Kidney capillary endothelial cell (primary cell): ENCODE data around the gene DLGAP4.
"Not testable (repeated sequence)": the region's sequence is repeated elsewhere in the genome, so short reads cannot be mapped to it uniquely, and the experiment has no call there.

Experiments
- DNase-seq: peaks from one replicate; pipeline ENCODE4 v3.0.0-alpha.2; 2018; ENCODE audit warnings: low spot score

Gene DLGAP4

DNA sequence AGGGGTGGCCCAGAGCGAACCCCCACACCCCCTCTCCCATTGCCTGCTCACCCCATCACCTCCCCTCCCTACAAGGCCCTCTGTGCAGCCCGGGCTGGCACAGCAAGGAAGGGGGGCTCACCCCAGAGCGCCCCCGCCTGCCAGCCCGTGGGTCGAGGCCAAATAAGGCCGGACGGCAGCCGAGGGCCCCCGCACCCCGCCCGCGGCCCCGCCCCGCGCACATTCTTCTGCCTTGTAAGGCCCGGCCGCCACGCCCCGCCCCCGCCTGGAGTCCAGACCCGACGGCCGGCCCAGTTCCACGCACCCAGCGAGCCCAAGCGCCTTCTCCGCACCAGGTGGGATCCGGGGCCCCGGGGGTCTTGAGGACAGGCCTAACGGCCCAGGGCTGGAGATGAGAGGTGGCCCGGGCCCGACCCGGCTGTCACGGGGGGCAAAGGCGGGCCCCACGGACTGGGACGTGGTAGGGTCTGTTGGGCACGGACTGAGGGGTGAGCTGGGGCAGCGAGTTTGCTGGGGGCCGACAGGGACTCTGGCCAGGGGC lies 235.2 kb downstream of the DLGAP4 start, which contains the start of gene MYL9:
Gene MYL9 (plus strand): TSS at position 293 of the 541 bp plus-strand sequence. CDS start 3,366 bp downstream, outside the sequence.
- DNase-seq = no peak

DNA sequence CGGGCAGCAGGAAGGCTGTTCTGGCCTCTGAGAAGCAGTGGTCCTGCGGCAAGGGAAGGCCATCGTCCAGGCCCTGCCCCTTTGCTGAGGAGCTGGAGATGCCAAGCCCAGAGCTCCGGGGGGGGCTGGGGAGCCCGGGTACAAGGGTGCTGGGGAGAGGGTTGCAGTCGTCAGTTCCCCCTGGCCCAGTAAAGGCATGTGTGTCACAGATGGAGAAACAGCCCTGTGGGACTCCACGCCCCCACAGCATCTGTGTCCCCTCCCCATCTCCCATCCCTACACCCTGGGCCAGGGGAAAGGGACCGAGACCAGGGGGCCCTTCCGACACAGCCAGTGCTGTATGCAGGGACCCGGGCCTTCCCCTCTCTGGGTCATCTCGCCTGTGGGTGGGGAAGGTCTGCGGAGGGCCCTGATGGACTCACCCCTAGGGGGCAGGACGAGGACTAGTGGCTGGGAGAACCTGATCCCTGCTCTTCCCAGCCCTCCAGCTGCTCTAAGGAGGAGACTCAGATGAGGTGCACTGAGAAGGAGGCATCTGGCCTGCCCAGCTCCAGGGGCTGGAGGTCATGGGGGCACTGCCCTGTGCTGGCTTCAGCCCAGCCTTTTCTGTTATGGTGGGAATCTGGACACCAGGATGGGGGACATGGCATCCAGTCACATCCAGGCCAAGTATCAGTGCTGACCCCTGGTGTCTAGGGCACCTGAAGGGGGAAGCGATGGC lies 235.8 kb downstream of the DLGAP4 start:
- DNase-seq = no peak

DNA sequence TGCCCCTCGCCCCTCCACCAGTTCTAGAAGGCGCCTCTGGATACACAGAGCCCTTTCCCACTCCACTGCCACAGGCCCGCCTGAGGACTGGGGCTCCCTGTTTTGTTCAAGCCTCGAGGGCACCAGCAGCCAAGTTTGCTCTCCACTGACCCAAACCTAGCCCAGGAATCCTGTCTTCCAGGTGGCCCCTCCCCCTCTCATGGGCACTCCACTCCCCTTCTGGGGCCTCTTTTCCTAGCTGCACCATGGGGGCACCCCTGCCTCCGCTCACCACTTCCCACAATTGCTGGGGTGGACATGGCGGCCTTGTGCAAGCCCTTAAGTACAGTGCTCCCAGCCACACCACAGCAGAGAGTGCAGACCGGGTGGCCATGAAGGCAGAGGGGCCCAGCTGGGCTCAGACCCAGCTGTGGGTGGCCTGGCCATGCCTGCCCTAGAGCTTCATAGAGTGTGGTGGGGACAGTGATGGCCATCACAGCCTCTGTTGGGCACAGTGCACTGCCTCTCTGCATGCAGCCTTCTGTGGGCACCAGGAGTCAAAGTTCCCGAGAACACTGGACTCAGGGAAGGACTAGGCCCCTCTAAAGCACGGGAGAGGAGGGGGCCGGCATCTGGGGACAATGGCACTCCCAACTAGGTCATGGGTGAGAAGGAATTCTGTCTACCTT lies 236.5 kb downstream of the DLGAP4 start:
- DNase-seq = no peak

- no peak for DNase-seq
These were observed 237.3 kb downstream of the DLGAP4 start for GRCh38 chr20:36543184-36544133.

- no peak for DNase-seq
These were observed 238.2 kb downstream of the DLGAP4 start for GRCh38 chr20:36544134-36545018.

- DNase-seq = no peak
These were observed 240.1 kb downstream of the DLGAP4 start for GRCh38 chr20:36546111-36546736.

- DNase-seq = no peak
These were observed 241.3 kb downstream of the DLGAP4 start for GRCh38 chr20:36547186-36548005.

GRCh38 chr20:36548006-36548315 lies 241.8 kb downstream of the DLGAP4 start:
- no peak for DNase-seq

GRCh38 chr20:36548704-36549627 lies 242.8 kb downstream of the DLGAP4 start:
- DNase-seq = no peak

- DNase-seq = no peak
These were observed 243.4 kb downstream of the DLGAP4 start for GRCh38 chr20:36549628-36549941.

DNA sequence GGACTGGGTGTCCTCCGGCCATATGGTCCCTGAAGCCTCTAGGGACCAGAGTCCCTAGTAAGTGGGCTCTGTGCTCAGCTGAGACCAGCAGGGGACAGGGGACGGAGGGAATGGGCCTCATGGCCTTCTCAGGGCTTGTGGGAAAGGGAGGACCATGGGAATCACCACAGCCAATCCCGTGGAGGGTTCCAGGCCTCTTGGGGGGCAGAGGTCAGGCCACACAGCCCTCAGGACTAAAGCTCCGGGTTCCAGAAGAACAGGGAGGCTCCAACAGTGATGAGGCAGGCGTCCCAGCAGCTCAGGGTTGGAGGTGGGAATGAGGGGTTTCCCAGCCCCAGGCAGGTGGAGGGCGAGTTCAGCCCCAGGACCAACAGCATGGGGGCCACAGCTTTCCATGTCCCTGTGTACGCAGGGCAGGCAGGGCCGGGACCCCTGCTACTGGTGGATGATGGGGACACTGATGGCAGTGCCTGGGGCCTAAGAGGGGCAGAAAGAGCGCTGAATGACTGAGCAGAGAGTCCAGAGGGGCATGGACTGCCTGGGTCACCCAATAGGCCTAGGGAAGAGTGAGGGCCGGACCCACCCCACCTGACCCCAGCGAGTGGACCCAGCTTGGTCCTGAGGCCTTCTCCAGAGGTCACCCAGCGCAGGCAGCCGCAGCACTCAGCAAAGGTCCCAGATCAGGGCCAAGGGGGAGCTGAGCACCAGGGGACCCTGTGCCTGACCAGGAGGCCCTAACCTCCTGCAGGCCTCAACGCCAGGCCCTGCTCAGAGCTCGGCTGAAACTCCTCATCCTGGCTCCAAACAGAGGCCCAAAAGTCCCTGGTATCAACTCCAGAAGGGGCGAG lies 244.0 kb downstream of the DLGAP4 start:
- DNase-seq = no peak

GRCh38 chr20:36550790-36551299 lies 244.7 kb downstream of the DLGAP4 start:
- DNase-seq = no peak

DNA sequence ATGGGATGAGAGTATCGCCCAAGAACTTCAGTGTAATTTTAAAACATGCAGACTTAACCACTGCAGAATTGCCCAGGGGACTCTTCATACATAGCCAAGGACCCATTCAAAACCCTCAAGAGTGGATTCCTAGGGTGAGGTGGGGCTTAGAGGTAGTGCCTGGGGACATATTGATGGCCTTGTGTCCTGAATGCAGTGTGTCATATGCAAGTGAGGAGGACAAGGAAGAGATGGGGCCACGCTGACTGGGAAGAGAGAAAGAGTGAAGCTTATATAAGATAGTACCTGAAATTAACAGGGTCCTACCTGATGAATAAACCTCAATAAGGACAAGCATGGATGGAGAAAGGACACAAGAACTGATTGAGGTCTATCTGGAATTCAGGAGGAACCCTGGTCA lies 249.1 kb downstream of the DLGAP4 start:
- no peak for DNase-seq

- DNase-seq = no peak
These were observed 256.6 kb downstream of the DLGAP4 start for GRCh38 chr20:36562724-36563123.

- no peak for DNase-seq
These were observed 257.2 kb downstream of the DLGAP4 start for GRCh38 chr20:36563374-36563773.

DNA sequence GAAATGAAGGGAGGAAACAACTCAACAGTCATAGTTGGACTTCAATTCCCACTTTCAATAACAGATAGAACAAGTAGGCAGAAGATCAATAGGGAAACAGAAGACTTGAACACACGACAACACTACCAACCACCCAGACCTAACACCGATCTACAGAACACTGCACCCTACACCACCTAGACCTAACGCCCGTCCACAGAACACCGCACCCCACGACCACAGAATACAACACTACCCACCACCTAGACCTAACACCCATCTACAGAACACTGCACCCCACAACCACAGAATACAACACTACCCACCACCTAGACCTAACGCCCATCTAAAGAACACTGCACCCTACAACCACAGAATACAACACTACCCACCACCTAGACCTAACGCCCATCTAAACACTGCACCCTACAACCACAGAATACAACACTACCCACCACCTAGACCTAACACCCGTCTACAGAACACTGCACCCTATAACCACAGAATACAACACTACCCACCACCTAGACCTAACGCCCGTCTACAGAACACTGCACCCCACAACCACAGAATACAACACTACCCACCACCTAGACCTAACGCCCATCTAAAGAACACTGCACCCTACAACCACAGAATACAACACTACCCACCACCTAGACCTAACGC lies 258.1 kb downstream of the DLGAP4 start:
- DNase-seq = not testable (repeated sequence)

GRCh38 chr20:36564726-36565121 lies 258.6 kb downstream of the DLGAP4 start:
- DNase-seq = not testable (repeated sequence)
